ENCODE measurements around the gene SAG. TPM values are rescaled to one million over a fixed set of nuclear protein-coding genes. Genes with fewer than 3 reads are reported as not detected.

The SAG gene
- total and polyA plus RNA-seq, 2 experiments from 2014 or later: not detected

GRCh38 chr2:233258211-233258610, 49.4 kb upstream of the SAG start:
- peaks cover 51% of the 10 kb centered on the region for H3K36me3 ChIP-seq (ENCODE audit: insufficient read depth)

More at GRCh38 chr2:233258211-233258610, 49.4 kb upstream of the SAG start:
- DNase-seq (ENCODE audit: low spot score): no peak
- Mint-ChIP-seq H3K27ac (no peak overlapping the region), H3K27me3 (ENCODE audit: insufficient read depth, low read depth, poor library complexity) (peaks cover 2% of the 10 kb centered on the region), H3K9me3 (no peaks in the 10 kb centered on the region), H3K36me3 (ENCODE audit: low read depth) (peaks cover 77% of the 10 kb centered on the region), H3K4me1 (no peaks in the 10 kb centered on the region), H3K4me3 (no peak overlapping the region)
- Histone ChIP-seq H3K9me2 (ENCODE audit: insufficient read depth) (no peaks in the 10 kb centered on the region), H2AFZ (no peak overlapping the region), H3K4me2 (no peak overlapping the region), H3K79me2 (replicated peaks; ENCODE audit: insufficient read depth) (peaks cover 75% of the 10 kb centered on the region), H3K27me3 (ENCODE audit: insufficient read depth) (no peaks in the 10 kb centered on the region), H3F3A (replicated peaks; ENCODE audit: low read depth) (no peaks in the 10 kb centered on the region), H3K4me3 (no peak overlapping the region), H3K4me1 (ENCODE audit: insufficient read depth) (no peaks in the 10 kb centered on the region), H4K20me1 (replicated peaks; ENCODE audit: insufficient read depth) (peaks cover 49% of the 10 kb centered on the region), H3K27ac (ENCODE audit: low read depth) (no peak overlapping the region)
- ATAC-seq: no peak
- TF ChIP-seq EZH2 (IDR thresholded peaks at IDR 0.05; ENCODE audit: low read depth, unreplicated experiment): no peak
- TF ChIP-seq, protein P1, sequence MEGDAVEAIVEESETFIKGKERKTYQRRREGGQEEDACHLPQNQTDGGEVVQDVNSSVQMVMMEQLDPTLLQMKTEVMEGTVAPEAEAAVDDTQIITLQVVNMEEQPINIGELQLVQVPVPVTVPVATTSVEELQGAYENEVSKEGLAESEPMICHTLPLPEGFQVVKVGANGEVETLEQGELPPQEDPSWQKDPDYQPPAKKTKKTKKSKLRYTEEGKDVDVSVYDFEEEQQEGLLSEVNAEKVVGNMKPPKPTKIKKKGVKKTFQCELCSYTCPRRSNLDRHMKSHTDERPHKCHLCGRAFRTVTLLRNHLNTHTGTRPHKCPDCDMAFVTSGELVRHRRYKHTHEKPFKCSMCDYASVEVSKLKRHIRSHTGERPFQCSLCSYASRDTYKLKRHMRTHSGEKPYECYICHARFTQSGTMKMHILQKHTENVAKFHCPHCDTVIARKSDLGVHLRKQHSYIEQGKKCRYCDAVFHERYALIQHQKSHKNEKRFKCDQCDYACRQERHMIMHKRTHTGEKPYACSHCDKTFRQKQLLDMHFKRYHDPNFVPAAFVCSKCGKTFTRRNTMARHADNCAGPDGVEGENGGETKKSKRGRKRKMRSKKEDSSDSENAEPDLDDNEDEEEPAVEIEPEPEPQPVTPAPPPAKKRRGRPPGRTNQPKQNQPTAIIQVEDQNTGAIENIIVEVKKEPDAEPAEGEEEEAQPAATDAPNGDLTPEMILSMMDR (conservative IDR thresholded peaks at IDR 0.05; ENCODE audit: low read depth in 2 of 2): no peak
- no peak for TF ChIP-seq STAT1 (IDR thresholded peaks at IDR 0.05; ENCODE audit: unreplicated experiment)
- no peak for TF ChIP-seq POLR2AphosphoS5 (IDR thresholded peaks at IDR 0.05; ENCODE audit: low read depth)
- TF ChIP-seq NANOG (IDR thresholded peaks at IDR 0.05; ENCODE audit: borderline replicate concordance): no peak
- no peak for TF ChIP-seq ZNF331 (CRISPR knock-in tag; IDR thresholded peaks at IDR 0.05; ENCODE audit: low read depth)
- TF ChIP-seq, protein P2, sequence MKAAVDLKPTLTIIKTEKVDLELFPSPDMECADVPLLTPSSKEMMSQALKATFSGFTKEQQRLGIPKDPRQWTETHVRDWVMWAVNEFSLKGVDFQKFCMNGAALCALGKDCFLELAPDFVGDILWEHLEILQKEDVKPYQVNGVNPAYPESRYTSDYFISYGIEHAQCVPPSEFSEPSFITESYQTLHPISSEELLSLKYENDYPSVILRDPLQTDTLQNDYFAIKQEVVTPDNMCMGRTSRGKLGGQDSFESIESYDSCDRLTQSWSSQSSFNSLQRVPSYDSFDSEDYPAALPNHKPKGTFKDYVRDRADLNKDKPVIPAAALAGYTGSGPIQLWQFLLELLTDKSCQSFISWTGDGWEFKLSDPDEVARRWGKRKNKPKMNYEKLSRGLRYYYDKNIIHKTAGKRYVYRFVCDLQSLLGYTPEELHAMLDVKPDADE (IDR thresholded peaks at IDR 0.05): no peak
- no peak for TF ChIP-seq CREB1 (CRISPR knock-in tag; IDR thresholded peaks at IDR 0.05; ENCODE audit: low read depth)
- no peak for TF ChIP-seq EZH2phosphoT487 (IDR thresholded peaks at IDR 0.05; ENCODE audit: unreplicated experiment)
- no peak for TF ChIP-seq JUNB (IDR thresholded peaks at IDR 0.05; ENCODE audit: unreplicated experiment)
- TF ChIP-seq ZNF114 (CRISPR knock-in tag; IDR thresholded peaks at IDR 0.05): no peak
- TF ChIP-seq, protein P3, sequence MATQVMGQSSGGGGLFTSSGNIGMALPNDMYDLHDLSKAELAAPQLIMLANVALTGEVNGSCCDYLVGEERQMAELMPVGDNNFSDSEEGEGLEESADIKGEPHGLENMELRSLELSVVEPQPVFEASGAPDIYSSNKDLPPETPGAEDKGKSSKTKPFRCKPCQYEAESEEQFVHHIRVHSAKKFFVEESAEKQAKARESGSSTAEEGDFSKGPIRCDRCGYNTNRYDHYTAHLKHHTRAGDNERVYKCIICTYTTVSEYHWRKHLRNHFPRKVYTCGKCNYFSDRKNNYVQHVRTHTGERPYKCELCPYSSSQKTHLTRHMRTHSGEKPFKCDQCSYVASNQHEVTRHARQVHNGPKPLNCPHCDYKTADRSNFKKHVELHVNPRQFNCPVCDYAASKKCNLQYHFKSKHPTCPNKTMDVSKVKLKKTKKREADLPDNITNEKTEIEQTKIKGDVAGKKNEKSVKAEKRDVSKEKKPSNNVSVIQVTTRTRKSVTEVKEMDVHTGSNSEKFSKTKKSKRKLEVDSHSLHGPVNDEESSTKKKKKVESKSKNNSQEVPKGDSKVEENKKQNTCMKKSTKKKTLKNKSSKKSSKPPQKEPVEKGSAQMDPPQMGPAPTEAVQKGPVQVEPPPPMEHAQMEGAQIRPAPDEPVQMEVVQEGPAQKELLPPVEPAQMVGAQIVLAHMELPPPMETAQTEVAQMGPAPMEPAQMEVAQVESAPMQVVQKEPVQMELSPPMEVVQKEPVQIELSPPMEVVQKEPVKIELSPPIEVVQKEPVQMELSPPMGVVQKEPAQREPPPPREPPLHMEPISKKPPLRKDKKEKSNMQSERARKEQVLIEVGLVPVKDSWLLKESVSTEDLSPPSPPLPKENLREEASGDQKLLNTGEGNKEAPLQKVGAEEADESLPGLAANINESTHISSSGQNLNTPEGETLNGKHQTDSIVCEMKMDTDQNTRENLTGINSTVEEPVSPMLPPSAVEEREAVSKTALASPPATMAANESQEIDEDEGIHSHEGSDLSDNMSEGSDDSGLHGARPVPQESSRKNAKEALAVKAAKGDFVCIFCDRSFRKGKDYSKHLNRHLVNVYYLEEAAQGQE (IDR thresholded peaks at IDR 0.05; ENCODE audit: unreplicated experiment): no peak
- no peak for TF ChIP-seq ZNF462 (CRISPR knock-in tag; IDR thresholded peaks at IDR 0.05)
